T-helper 9 cell (primary cell): ENCODE measurements around the gene USP20.
"Not testable (repeated sequence)": the region's sequence is repeated elsewhere in the genome, so short reads cannot be mapped to it uniquely, and the experiment has no call there.

Experiments
- DNase-seq: peaks from one replicate; pipeline ENCODE4 v3.0.0-alpha.2; 2020

The USP20 gene

GRCh38 chr9:129890718-129891299 lies 55.6 kb downstream of the USP20 start:
- DNase-seq, result not testable (repeated sequence)

- no peak for DNase-seq
Measured at GRCh38 chr9:129891569-129891968, 56.3 kb downstream of the USP20 start.

- DNase-seq, result no peak
Measured at GRCh38 chr9:129894120-129894823, 59.0 kb downstream of the USP20 start.

- peak; percentile 41 for DNase-seq
Measured at GRCh38 chr9:129895376-129896268, 60.4 kb downstream of the USP20 start.

- DNase-seq, result no peak
Measured at GRCh38 chr9:129897263-129897662, 62.0 kb downstream of the USP20 start.

- DNase-seq, result no peak
Measured at GRCh38 chr9:129898185-129898584, 62.9 kb downstream of the USP20 start.

- DNase-seq, result no peak
Measured at GRCh38 chr9:129899620-129900019, 64.4 kb downstream of the USP20 start.

- no peak for DNase-seq
Measured at GRCh38 chr9:129900263-129901027, 65.2 kb downstream of the USP20 start.

- no peak for DNase-seq
Measured at GRCh38 chr9:129901993-129902739, 66.9 kb downstream of the USP20 start.

- no peak for DNase-seq
Measured at GRCh38 chr9:129902740-129903134, 67.5 kb downstream of the USP20 start.

GRCh38 chr9:129904734-129905133 lies 69.5 kb downstream of the USP20 start:
- no peak for DNase-seq

- DNase-seq, result no peak
Measured at GRCh38 chr9:129906298-129906697, 71.0 kb downstream of the USP20 start.

GRCh38 chr9:129907201-129907600 lies 71.9 kb downstream of the USP20 start:
- DNase-seq, result no peak

GRCh38 chr9:129908906-129909305 lies 73.6 kb downstream of the USP20 start:
- no peak for DNase-seq

- DNase-seq, result no peak
Measured at GRCh38 chr9:129909851-129910250, 74.6 kb downstream of the USP20 start.

- no peak for DNase-seq
Measured at GRCh38 chr9:129910628-129911567, 75.6 kb downstream of the USP20 start.

- DNase-seq, result no peak
Measured at GRCh38 chr9:129914051-129914450, 78.8 kb downstream of the USP20 start.

- no peak for DNase-seq
Measured at GRCh38 chr9:129916707-129917106, 81.4 kb downstream of the USP20 start.

GRCh38 chr9:129918296-129918950 lies 83.2 kb downstream of the USP20 start:
- no peak for DNase-seq

- no peak for DNase-seq
Measured at GRCh38 chr9:129919277-129919676, 84.0 kb downstream of the USP20 start.
